K562 (cell line): ENCODE results near the gene POLRMT. TPM values are rescaled to one million over a fixed set of nuclear protein-coding genes. Genes with fewer than 3 reads are reported as not detected.

Experiments
- ARID4B ChIP-seq: sonication (generic); formaldehyde crosslinking; IDR thresholded peaks from 2 replicates; pipeline ENCODE4 v1.8.0; 2022; ENCODE audit warnings: mild to moderate bottlenecking, missing genetic modification reagents
- CXXC5 ChIP-seq: fragments of 250-450 bp; sonication (Bioruptor Pico); IDR thresholded peaks from 2 replicates; pipeline ENCODE4 v1.8.0; 2022; ENCODE audit warnings: inconsistent platforms, mild to moderate bottlenecking, moderate library complexity
- HMGN3 ChIP-seq: IDR thresholded peaks from 2 replicates; pipeline ENCODE4 v1.6.1; 2011; ENCODE audit warnings: borderline replicate concordance, low read depth, mild to moderate bottlenecking, mixed read lengths, low read length; ENCODE audit not compliant: insufficient read length; ENCODE audit errors: extremely low read depth
- IFI16 ChIP-seq: fragments of 250-450 bp; sonication (Bioruptor Pico); IDR thresholded peaks from 2 replicates; pipeline ENCODE4 v2.1.2; 2022; ENCODE audit warnings: mild to moderate bottlenecking, inconsistent platforms
- MTA3 ChIP-seq: fragments of 450-650 bp; formaldehyde crosslinking; IDR thresholded peaks from 2 replicates; pipeline ENCODE4 v1.6.1; 2017; ENCODE audit warnings: mild to moderate bottlenecking, borderline replicate concordance
- POLR2AphosphoS5 ChIP-seq: IDR thresholded peaks from 2 replicates; pipeline ENCODE4 v1.6.1; 2011; ENCODE audit warnings: mild to moderate bottlenecking, low read depth, low read length, moderate library complexity; ENCODE audit not compliant: control insufficient read depth, insufficient read depth
- POLR2G ChIP-seq: fragments of 200-400 bp; formaldehyde crosslinking; IDR thresholded peaks from 2 replicates; pipeline ENCODE4 v1.6.1; 2017; ENCODE audit warnings: low read depth, mild to moderate bottlenecking, antibody characterized with exemption, low read length, moderate library complexity
- ZBTB34 ChIP-seq: fragments of 250-450 bp; sonication (Bioruptor Pico); IDR thresholded peaks from 2 replicates; pipeline ENCODE4 v1.8.0; 2021; ENCODE audit warnings: mild to moderate bottlenecking, moderate library complexity
- polyA plus RNA-seq, 8 experiments: library from polyadenylated mRNA; depleted of rRNA in 4 of 8; stranded (reverse) in 5 of 8; unstranded in 3 of 8; fragments of >200 nt; fragmentation: Nextera tagmentation in 2 of 8; fragmentation: Illumina TruSeq in 1 of 8; extraction: Ambion mirVana in 2 of 8; extraction: Trizol in 1 of 8; gene quantifications; 2 replicates each; pipeline versions ENCODE4 v1.2.1 to v1.2.3, GENCODE V29; 2011 to 2014; ENCODE audit warnings: inconsistent platforms in 1 of 8, missing spikeins in 1 of 8
- total RNA-seq, 7 experiments: library from RNA; depleted of rRNA in 6 of 7; stranded (reverse); fragments of >200 nt in 6 of 7; fragmentation: Illumina TruSeq in 2 of 7; extraction: Trizol in 2 of 7; gene quantifications; 2 replicates each; pipeline versions ENCODE4 v1.2.1 to v1.2.3, GENCODE V29; 2011 to 2021; ENCODE audit warnings: low replicate concordance in 1 of 7
- TF ChIP-seq, protein P1 (sequence below): fragments of 250-450 bp; sonication (Bioruptor Pico); IDR thresholded peaks from 2 replicates; pipeline ENCODE4 v1.4.0; 2020
- TF ChIP-seq, protein P2 (sequence below), 2 experiments: fragments of 450-650 bp; IDR thresholded peaks; 2 replicates each; pipeline ENCODE4 v1.6.1; 2016
- TF ChIP-seq, protein P3 (sequence below): fragments of 450-650 bp; IDR thresholded peaks from 2 replicates; pipeline ENCODE4 v1.7.0; 2016; ENCODE audit warnings: borderline replicate concordance

Gene POLRMT
- total and polyA plus RNA-seq, 9 of the 15 experiments (the other 6 are each of a cell fraction or from before 2014, with no cell fraction given), result 30.3 to 144 (median 68.0) TPM

- TF ChIP-seq, protein P1, sequence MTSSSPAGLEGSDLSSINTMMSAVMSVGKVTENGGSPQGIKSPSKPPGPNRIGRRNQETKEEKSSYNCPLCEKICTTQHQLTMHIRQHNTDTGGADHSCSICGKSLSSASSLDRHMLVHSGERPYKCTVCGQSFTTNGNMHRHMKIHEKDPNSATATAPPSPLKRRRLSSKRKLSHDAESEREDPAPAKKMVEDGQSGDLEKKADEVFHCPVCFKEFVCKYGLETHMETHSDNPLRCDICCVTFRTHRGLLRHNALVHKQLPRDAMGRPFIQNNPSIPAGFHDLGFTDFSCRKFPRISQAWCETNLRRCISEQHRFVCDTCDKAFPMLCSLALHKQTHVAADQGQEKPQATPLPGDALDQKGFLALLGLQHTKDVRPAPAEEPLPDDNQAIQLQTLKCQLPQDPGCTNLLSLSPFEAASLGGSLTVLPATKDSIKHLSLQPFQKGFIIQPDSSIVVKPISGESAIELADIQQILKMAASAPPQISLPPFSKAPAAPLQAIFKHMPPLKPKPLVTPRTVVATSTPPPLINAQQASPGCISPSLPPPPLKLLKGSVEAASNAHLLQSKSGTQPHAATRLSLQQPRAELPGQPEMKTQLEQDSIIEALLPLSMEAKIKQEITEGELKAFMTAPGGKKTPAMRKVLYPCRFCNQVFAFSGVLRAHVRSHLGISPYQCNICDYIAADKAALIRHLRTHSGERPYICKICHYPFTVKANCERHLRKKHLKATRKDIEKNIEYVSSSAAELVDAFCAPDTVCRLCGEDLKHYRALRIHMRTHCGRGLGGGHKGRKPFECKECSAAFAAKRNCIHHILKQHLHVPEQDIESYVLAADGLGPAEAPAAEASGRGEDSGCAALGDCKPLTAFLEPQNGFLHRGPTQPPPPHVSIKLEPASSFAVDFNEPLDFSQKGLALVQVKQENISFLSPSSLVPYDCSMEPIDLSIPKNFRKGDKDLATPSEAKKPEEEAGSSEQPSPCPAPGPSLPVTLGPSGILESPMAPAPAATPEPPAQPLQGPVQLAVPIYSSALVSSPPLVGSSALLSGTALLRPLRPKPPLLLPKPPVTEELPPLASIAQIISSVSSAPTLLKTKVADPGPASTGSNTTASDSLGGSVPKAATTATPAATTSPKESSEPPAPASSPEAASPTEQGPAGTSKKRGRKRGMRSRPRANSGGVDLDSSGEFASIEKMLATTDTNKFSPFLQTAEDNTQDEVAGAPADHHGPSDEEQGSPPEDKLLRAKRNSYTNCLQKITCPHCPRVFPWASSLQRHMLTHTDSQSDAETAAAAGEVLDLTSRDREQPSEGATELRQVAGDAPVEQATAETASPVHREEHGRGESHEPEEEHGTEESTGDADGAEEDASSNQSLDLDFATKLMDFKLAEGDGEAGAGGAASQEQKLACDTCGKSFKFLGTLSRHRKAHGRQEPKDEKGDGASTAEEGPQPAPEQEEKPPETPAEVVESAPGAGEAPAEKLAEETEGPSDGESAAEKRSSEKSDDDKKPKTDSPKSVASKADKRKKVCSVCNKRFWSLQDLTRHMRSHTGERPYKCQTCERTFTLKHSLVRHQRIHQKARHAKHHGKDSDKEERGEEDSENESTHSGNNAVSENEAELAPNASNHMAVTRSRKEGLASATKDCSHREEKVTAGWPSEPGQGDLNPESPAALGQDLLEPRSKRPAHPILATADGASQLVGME (CRISPR knock-in tag), result no peak
- TF ChIP-seq CXXC5 (CRISPR knock-in tag) (no peak), POLR2AphosphoS5 (no peak), HMGN3 (peak; percentile 15), ARID4B (CRISPR knock-in tag) (no peak), ZBTB34 (CRISPR knock-in tag) (no peak), IFI16 (no peak), MTA3 (0 out of 2 replicates have a peak, but pooled peaks have one; percentile 20), POLR2G (0 out of 2 replicates have a peak, but pooled peaks have one; percentile 39)
- TF ChIP-seq, protein P2, sequence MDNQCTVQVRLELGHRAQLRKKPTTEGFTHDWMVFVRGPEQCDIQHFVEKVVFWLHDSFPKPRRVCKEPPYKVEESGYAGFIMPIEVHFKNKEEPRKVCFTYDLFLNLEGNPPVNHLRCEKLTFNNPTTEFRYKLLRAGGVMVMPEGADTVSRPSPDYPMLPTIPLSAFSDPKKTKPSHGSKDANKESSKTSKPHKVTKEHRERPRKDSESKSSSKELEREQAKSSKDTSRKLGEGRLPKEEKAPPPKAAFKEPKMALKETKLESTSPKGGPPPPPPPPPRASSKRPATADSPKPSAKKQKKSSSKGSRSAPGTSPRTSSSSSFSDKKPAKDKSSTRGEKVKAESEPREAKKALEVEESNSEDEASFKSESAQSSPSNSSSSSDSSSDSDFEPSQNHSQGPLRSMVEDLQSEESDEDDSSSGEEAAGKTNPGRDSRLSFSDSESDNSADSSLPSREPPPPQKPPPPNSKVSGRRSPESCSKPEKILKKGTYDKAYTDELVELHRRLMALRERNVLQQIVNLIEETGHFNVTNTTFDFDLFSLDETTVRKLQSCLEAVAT (IDR thresholded peaks at IDR 0.05), result no peak
- TF ChIP-seq, protein P3, sequence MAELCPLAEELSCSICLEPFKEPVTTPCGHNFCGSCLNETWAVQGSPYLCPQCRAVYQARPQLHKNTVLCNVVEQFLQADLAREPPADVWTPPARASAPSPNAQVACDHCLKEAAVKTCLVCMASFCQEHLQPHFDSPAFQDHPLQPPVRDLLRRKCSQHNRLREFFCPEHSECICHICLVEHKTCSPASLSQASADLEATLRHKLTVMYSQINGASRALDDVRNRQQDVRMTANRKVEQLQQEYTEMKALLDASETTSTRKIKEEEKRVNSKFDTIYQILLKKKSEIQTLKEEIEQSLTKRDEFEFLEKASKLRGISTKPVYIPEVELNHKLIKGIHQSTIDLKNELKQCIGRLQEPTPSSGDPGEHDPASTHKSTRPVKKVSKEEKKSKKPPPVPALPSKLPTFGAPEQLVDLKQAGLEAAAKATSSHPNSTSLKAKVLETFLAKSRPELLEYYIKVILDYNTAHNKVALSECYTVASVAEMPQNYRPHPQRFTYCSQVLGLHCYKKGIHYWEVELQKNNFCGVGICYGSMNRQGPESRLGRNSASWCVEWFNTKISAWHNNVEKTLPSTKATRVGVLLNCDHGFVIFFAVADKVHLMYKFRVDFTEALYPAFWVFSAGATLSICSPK, result no peak
Measured at GRCh38 chr19:588093-588740, 45.1 kb downstream of the POLRMT start (continued).
